GM23338 (cell line): ENCODE results near the gene DNAAF9. TPM values are rescaled to one million over a fixed set of nuclear protein-coding genes. Genes with fewer than 3 reads are reported as not detected.

Source experiments
- ATAC-seq: fragments of 200-7000 bp; cut with Tn5 transposase; 3 replicates; pipeline ENCODE4 v1.9.1; 2020
- DNase-seq: peaks from one replicate; pipeline ENCODE4 v3.0.0-alpha.2; 2015; ENCODE audit warnings: low spot score
- H2AFZ ChIP-seq: fragments of 200-600 bp; sonication (generic); 2 replicates; pipeline ENCODE4 v1.8.0; 2016; ENCODE audit warnings: antibody characterized with exemption, mild to moderate bottlenecking, moderate library complexity
- H3F3A ChIP-seq: fragments of 200-600 bp; sonication (generic); replicated peaks from 2 replicates; pipeline ENCODE4 v1.8.0; 2017; ENCODE audit warnings: antibody characterized with exemption, mixed run types, low read depth
- H3K27ac ChIP-seq: fragments of 200-600 bp; sonication (generic); 2 replicates; pipeline ENCODE4 v1.6.1; 2016; ENCODE audit warnings: low read depth
- H3K27me3 ChIP-seq: fragments of 200-600 bp; sonication (generic); 2 replicates; pipeline ENCODE4 v1.8.0; 2016; ENCODE audit warnings: mild to moderate bottlenecking, mixed run types, moderate library complexity; ENCODE audit not compliant: insufficient read depth
- H3K36me3 ChIP-seq: fragments of 200-600 bp; sonication (generic); 2 replicates; pipeline ENCODE4 v1.8.0; 2016; ENCODE audit warnings: mild to moderate bottlenecking; ENCODE audit not compliant: insufficient read depth
- H3K4me1 ChIP-seq: fragments of 200-600 bp; sonication (generic); 2 replicates; pipeline ENCODE4 v1.8.0; 2016; ENCODE audit warnings: mild to moderate bottlenecking, moderate library complexity; ENCODE audit not compliant: insufficient read depth
- H3K4me2 ChIP-seq: fragments of 200-600 bp; sonication (generic); 2 replicates; pipeline ENCODE4 v1.7.1; 2017; ENCODE audit warnings: mixed run types
- H3K4me3 ChIP-seq: fragments of 200-600 bp; sonication (generic); 2 replicates; pipeline ENCODE4 v1.6.1; 2016; ENCODE audit warnings: mixed run types
- H3K79me2 ChIP-seq: fragments of 200-600 bp; sonication (generic); replicated peaks from 2 replicates; pipeline ENCODE4 v1.8.0; 2017; ENCODE audit warnings: mild to moderate bottlenecking; ENCODE audit not compliant: insufficient read depth
- H3K9me2 ChIP-seq: fragments of 200-600 bp; sonication (generic); 2 replicates; pipeline ENCODE4 v1.8.0; 2017; ENCODE audit not compliant: insufficient read depth
- H4K20me1 ChIP-seq: fragments of 200-600 bp; sonication (generic); replicated peaks from 2 replicates; pipeline ENCODE4 v1.8.0; 2017; ENCODE audit warnings: mild to moderate bottlenecking; ENCODE audit not compliant: insufficient read depth
- H3K27ac Mint-ChIP-seq: 2 replicates; pipeline ENCODE4 v1.8.0; 2020; ENCODE audit warnings: inconsistent platforms, mild to moderate bottlenecking, moderate library complexity, mixed read lengths
- H3K27me3 Mint-ChIP-seq: 3 replicates; pipeline ENCODE4 v1.8.0; 2022; ENCODE audit warnings: low read depth, mild to moderate bottlenecking, moderate library complexity, mixed read lengths, inconsistent platforms; ENCODE audit not compliant: insufficient read depth, poor library complexity
- H3K36me3 Mint-ChIP-seq: 3 replicates; pipeline ENCODE4 v1.8.0; 2021; ENCODE audit warnings: low read depth, mild to moderate bottlenecking, inconsistent platforms, moderate library complexity, mixed read lengths
- H3K4me1 Mint-ChIP-seq: 3 replicates; pipeline ENCODE4 v1.8.0; 2020; ENCODE audit warnings: mild to moderate bottlenecking, inconsistent platforms, mixed read lengths
- H3K4me3 Mint-ChIP-seq: 3 replicates; pipeline ENCODE4 v1.8.0; 2021; ENCODE audit warnings: moderate library complexity, mild to moderate bottlenecking, inconsistent platforms, mixed read lengths
- H3K9me3 Mint-ChIP-seq: 3 replicates; pipeline ENCODE4 v1.8.0; 2020; ENCODE audit warnings: moderate library complexity, mild to moderate bottlenecking, inconsistent platforms, mixed read lengths
- CREB1 ChIP-seq: fragments of 250-450 bp; sonication (Bioruptor Pico); IDR thresholded peaks from 2 replicates; pipeline ENCODE4 v1.5.0; 2020; ENCODE audit warnings: low read depth, mild to moderate bottlenecking, moderate library complexity
- CTCF ChIP-seq, 2 experiments: fragments of 200-600 bp in 1 of 2; sonication (generic) in 1 of 2; conservative IDR thresholded peaks; 2 replicates each; pipeline versions ENCODE4 v1.5.1 to v1.6.1; 2016 to 2017; ENCODE audit warnings: antibody characterized with exemption in 2 of 2, low read depth in 2 of 2, mild to moderate bottlenecking in 2 of 2, moderate library complexity in 1 of 2
- ETS1 ChIP-seq: IDR thresholded peaks from 2 replicates; pipeline ENCODE4 v1.6.1; 2016; ENCODE audit warnings: antibody characterized with exemption
- EZH2phosphoT487 ChIP-seq: fragments of 200-600 bp; sonication (generic); IDR thresholded peaks from one replicate; pipeline ENCODE4 v1.8.1; 2018; ENCODE audit warnings: antibody characterized with exemption; ENCODE audit not compliant: unreplicated experiment
- JUNB ChIP-seq: IDR thresholded peaks from one replicate; pipeline ENCODE4 v1.6.1; 2016; ENCODE audit warnings: antibody characterized with exemption; ENCODE audit not compliant: unreplicated experiment
- NANOG ChIP-seq: IDR thresholded peaks from 2 replicates; pipeline ENCODE4 v1.6.1; 2016; ENCODE audit warnings: antibody characterized with exemption, borderline replicate concordance
- POLR2AphosphoS5 ChIP-seq: IDR thresholded peaks from 2 replicates; pipeline ENCODE4 v1.6.1; 2016; ENCODE audit warnings: antibody characterized with exemption, low read depth
- REST ChIP-seq: IDR thresholded peaks from one replicate; pipeline ENCODE4 v1.6.1; 2018; ENCODE audit warnings: antibody characterized with exemption; ENCODE audit not compliant: unreplicated experiment
- STAT1 ChIP-seq: IDR thresholded peaks from one replicate; pipeline ENCODE4 v1.6.1; 2016; ENCODE audit warnings: antibody characterized with exemption; ENCODE audit not compliant: unreplicated experiment
- ZNF114 ChIP-seq: fragments of 250-450 bp; sonication (Bioruptor Pico); IDR thresholded peaks from 2 replicates; pipeline ENCODE4 v1.5.0; 2020; ENCODE audit warnings: mild to moderate bottlenecking, moderate library complexity
- ZNF331 ChIP-seq: fragments of 250-450 bp; sonication (Bioruptor Pico); IDR thresholded peaks from 2 replicates; pipeline ENCODE4 v1.5.0; 2020; ENCODE audit warnings: low read depth, mild to moderate bottlenecking, moderate library complexity
- polyA plus RNA-seq: library from polyadenylated mRNA; unstranded; fragments of >200 nt; fragmentation: Nextera tagmentation; extraction: Ambion mirVana; gene quantifications from 2 replicates; pipeline ENCODE4 v1.2.1, GENCODE V29; 2016
- total RNA-seq: library from RNA; depleted of rRNA; stranded (reverse); fragments of >200 nt; shearing (Covaris generic); gene quantifications from 2 replicates; pipeline ENCODE4 v1.2.3, GENCODE V29; 2014
- TF ChIP-seq, protein P1 (sequence below): fragments of 250-450 bp; sonication (Bioruptor Pico); IDR thresholded peaks from 2 replicates; pipeline ENCODE4 v1.5.0; 2020; ENCODE audit warnings: mild to moderate bottlenecking, moderate library complexity

DNAAF9 gene
- total and polyA plus RNA-seq, 2 experiments from 2014 or later: 2.4 to 4.8 TPM

GRCh38 chr20:3404402-3404801, 3.1 kb downstream of the DNAAF9 start:
- Mint-ChIP-seq H3K36me3 (no peaks in the 10 kb centered on the region; the same call in 2 of the 3 replicates), H3K9me3 (peaks cover 3% of the 10 kb centered on the region; the same call in 2 of the 3 replicates)
- no peak overlapping the region for H3K4me2 ChIP-seq

More at GRCh38 chr20:3404402-3404801, 3.1 kb downstream of the DNAAF9 start:
- H3K4me3 ChIP-seq: no peak overlapping the region
- H3K4me1 Mint-ChIP-seq: peaks cover 15% of the 10 kb centered on the region; the same call in 2 of the 3 replicates
- no peaks in the 10 kb centered on the region for H3K36me3 ChIP-seq
- H2AFZ ChIP-seq: no peak overlapping the region
- no peak for DNase-seq
- peaks cover 7% of the 10 kb centered on the region; the same call in 1 of the 2 replicates for H3K9me2 ChIP-seq
- H3K4me3 Mint-ChIP-seq: no peak overlapping the region
- TF ChIP-seq JUNB (no peak), STAT1 (no peak), POLR2AphosphoS5 (no peak), EZH2phosphoT487 (no peak), ZNF114 (CRISPR knock-in tag) (no peak), REST (no peak), ETS1 (no peak), ZNF331 (CRISPR knock-in tag) (no peak), CREB1 (no peak), NANOG (no peak), CTCF (conservative IDR thresholded peaks at IDR 0.05; ENCODE audit: low read depth in 2 of 2) (no peak)
- TF ChIP-seq, protein P1, sequence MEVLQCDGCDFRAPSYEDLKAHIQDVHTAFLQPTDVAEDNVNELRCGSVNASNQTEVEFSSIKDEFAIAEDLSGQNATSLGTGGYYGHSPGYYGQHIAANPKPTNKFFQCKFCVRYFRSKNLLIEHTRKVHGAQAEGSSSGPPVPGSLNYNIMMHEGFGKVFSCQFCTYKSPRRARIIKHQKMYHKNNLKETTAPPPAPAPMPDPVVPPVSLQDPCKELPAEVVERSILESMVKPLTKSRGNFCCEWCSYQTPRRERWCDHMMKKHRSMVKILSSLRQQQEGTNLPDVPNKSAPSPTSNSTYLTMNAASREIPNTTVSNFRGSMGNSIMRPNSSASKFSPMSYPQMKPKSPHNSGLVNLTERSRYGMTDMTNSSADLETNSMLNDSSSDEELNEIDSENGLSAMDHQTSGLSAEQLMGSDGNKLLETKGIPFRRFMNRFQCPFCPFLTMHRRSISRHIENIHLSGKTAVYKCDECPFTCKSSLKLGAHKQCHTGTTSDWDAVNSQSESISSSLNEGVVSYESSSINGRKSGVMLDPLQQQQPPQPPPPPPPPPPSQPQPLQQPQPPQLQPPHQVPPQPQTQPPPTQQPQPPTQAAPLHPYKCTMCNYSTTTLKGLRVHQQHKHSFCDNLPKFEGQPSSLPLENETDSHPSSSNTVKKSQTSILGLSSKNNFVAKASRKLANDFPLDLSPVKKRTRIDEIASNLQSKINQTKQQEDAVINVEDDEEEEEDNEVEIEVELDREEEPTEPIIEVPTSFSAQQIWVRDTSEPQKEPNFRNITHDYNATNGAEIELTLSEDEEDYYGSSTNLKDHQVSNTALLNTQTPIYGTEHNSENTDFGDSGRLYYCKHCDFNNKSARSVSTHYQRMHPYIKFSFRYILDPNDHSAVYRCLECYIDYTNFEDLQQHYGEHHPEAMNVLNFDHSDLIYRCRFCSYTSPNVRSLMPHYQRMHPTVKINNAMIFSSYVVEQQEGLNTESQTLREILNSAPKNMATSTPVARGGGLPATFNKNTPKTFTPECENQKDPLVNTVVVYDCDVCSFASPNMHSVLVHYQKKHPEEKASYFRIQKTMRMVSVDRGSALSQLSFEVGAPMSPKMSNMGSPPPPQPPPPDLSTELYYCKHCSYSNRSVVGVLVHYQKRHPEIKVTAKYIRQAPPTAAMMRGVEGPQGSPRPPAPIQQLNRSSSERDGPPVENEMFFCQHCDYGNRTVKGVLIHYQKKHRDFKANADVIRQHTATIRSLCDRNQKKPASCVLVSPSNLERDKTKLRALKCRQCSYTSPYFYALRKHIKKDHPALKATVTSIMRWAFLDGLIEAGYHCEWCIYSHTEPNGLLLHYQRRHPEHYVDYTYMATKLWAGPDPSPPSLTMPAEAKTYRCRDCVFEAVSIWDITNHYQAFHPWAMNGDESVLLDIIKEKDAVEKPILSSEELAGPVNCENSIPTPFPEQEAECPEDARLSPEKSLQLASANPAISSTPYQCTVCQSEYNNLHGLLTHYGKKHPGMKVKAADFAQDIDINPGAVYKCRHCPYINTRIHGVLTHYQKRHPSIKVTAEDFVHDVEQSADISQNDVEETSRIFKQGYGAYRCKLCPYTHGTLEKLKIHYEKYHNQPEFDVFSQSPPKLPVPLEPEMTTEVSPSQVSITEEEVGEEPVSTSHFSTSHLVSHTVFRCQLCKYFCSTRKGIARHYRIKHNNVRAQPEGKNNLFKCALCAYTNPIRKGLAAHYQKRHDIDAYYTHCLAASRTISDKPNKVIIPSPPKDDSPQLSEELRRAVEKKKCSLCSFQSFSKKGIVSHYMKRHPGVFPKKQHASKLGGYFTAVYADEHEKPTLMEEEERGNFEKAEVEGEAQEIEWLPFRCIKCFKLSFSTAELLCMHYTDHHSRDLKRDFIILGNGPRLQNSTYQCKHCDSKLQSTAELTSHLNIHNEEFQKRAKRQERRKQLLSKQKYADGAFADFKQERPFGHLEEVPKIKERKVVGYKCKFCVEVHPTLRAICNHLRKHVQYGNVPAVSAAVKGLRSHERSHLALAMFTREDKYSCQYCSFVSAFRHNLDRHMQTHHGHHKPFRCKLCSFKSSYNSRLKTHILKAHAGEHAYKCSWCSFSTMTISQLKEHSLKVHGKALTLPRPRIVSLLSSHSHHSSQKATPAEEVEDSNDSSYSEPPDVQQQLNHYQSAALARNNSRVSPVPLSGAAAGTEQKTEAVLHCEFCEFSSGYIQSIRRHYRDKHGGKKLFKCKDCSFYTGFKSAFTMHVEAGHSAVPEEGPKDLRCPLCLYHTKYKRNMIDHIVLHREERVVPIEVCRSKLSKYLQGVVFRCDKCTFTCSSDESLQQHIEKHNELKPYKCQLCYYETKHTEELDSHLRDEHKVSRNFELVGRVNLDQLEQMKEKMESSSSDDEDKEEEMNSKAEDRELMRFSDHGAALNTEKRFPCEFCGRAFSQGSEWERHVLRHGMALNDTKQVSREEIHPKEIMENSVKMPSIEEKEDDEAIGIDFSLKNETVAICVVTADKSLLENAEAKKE (CRISPR knock-in tag): no peak
- H4K20me1 ChIP-seq: peaks cover 8% of the 10 kb centered on the region; the same call in 1 of the 2 replicates
- H3F3A ChIP-seq: peaks cover 9% of the 10 kb centered on the region; the same call in 1 of the 2 replicates
- H3K27ac ChIP-seq: no peak overlapping the region
- H3K27ac Mint-ChIP-seq: no peak overlapping the region
- peaks cover 10% of the 10 kb centered on the region for H3K27me3 Mint-ChIP-seq
- peaks cover 10% of the 10 kb centered on the region for H3K4me1 ChIP-seq
- peaks cover 21% of the 10 kb centered on the region for H3K27me3 ChIP-seq
- ATAC-seq: no peak
- peaks cover 45% of the 10 kb centered on the region for H3K79me2 ChIP-seq
